Nephron (organoid): ENCODE results near the gene DHRSX.

Experiments used
- H3K27ac Mint-ChIP-seq, 3 experiments: 2 replicates each; pipeline ENCODE4 v1.8.0; 2020; ENCODE audit warnings: mixed read lengths in 3 of 3, mild to moderate bottlenecking in 2 of 3, moderate library complexity in 1 of 3
- H3K27me3 Mint-ChIP-seq: 2 replicates; pipeline ENCODE4 v1.8.0; 2021; ENCODE audit warnings: low read depth, mild to moderate bottlenecking, moderate library complexity, mixed read lengths
- H3K36me3 Mint-ChIP-seq: 2 replicates; pipeline ENCODE4 v1.8.0; 2020; ENCODE audit warnings: low read depth, mixed read lengths
- H3K4me1 Mint-ChIP-seq: 2 replicates; pipeline ENCODE4 v1.8.0; 2020; ENCODE audit warnings: mixed read lengths
- H3K4me3 Mint-ChIP-seq, 3 experiments: 2 replicates each; pipeline ENCODE4 v1.8.0; 2020; ENCODE audit warnings: mild to moderate bottlenecking in 3 of 3, mixed read lengths in 3 of 3, moderate library complexity in 2 of 3
- H3K9me3 Mint-ChIP-seq: 2 replicates; pipeline ENCODE4 v1.8.0; 2020; ENCODE audit warnings: mixed read lengths
- TF ChIP-seq, protein P1 (sequence below), 3 experiments: fragments of 200-600 bp; sonication (generic); IDR thresholded peaks; one replicate each; pipeline ENCODE4 v1.5.0; 2021; ENCODE audit warnings: antibody characterized with exemption in 3 of 3; ENCODE audit not compliant: unreplicated experiment in 3 of 3

DHRSX gene

DNA sequence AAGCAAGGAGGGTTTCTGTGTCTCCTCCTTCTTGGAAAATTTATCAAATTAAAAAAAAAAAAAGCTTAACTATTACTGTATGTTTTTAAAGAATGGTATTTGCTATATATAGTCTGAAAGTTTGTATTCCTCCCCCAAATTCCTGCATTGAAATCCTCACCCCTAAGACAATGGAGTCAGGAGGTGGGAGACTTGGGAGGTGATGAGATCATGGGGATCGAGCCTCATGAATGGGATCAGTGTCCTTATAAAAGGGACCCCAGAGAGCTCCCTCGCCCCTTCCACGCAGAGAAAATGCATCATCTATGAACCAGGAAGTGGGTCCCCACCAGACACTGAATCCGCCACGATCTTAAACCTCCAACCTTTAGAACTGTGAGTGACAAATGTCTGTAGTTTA is 50.1 kb downstream of the DHRSX start:
- Mint-ChIP-seq H3K4me3 (no peak overlapping the region), H3K27ac (peak overlapping the region in 1 of 3 experiments; percentile 46), H3K27me3 (no peaks in the 10 kb centered on the region), H3K9me3 (no peaks in the 10 kb centered on the region), H3K4me1 (peaks cover 18% of the 10 kb centered on the region), H3K36me3 (peaks cover 40% of the 10 kb centered on the region)
- TF ChIP-seq, protein P1, sequence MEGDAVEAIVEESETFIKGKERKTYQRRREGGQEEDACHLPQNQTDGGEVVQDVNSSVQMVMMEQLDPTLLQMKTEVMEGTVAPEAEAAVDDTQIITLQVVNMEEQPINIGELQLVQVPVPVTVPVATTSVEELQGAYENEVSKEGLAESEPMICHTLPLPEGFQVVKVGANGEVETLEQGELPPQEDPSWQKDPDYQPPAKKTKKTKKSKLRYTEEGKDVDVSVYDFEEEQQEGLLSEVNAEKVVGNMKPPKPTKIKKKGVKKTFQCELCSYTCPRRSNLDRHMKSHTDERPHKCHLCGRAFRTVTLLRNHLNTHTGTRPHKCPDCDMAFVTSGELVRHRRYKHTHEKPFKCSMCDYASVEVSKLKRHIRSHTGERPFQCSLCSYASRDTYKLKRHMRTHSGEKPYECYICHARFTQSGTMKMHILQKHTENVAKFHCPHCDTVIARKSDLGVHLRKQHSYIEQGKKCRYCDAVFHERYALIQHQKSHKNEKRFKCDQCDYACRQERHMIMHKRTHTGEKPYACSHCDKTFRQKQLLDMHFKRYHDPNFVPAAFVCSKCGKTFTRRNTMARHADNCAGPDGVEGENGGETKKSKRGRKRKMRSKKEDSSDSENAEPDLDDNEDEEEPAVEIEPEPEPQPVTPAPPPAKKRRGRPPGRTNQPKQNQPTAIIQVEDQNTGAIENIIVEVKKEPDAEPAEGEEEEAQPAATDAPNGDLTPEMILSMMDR (IDR thresholded peaks at IDR 0.05; ENCODE audit: unreplicated experiment in 3 of 3), result no peak

DNA sequence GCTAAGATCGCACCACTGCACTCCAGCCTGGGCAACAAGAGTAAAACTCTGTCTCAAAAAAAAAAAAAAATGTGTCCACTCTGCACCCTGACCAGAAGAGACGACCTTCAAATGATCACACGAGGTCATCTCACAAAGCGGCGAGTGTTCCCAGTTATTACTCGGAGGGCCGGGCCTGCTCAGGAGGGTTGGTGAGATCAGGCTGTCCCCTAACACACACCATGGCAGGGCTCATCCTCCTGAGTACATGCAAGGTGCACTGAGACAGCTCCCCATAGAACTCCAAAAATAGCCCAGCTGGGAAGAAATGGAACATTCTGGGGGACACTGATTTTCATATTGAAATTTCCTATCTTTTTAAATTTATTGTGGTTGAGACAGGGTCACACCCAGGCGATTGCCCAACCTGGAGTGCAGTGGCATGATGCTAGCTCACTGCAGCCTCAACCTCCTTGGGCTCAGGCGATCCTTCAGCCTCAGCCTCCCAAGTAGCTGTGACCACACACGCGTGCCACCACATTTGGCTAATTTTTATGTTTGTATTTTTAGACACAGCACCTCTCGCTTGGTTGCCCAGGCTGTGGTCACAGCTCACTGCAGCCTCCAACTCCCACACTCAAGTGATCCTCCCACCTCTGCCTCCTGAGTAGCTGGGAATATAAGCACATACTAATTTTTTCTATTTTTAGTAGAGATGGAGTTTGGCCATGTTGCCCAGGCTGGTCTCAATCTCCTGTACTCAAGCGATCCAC is 51.5 kb downstream of the DHRSX start:
- peaks cover 43% of the 10 kb centered on the region for H3K36me3 Mint-ChIP-seq
- TF ChIP-seq, protein P1 (IDR thresholded peaks at IDR 0.05; ENCODE audit: unreplicated experiment in 3 of 3), result no peak
- H3K27me3 Mint-ChIP-seq, result no peaks in the 10 kb centered on the region
- H3K4me1 Mint-ChIP-seq, result peaks cover 18% of the 10 kb centered on the region
- no peak overlapping the region for H3K4me3 Mint-ChIP-seq
- H3K27ac Mint-ChIP-seq, result peak overlapping the region in 1 of 3 experiments; percentile 46
- H3K9me3 Mint-ChIP-seq, result no peaks in the 10 kb centered on the region

DNA sequence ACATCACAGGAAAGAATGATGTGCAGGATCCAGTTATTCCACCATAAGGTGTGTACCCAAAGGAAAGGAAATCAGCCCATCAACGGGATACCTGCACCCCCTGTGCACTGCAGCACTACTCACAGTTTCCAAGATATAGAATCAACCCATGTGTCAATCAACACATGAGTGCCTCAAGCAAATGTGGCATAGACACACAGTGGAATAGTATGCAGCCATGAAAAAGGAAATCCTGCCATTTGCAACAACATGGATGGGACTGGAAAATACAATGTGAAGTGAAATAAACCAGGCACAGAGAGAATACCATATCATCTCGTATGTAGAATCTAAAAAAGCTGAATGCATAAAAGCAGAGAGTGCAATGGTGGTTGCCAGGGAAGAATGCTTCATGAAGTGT is 53.3 kb downstream of the DHRSX start:
- H3K4me1 Mint-ChIP-seq, result peaks cover 18% of the 10 kb centered on the region
- H3K27me3 Mint-ChIP-seq, result no peaks in the 10 kb centered on the region
- H3K4me3 Mint-ChIP-seq, result no peak overlapping the region
- H3K9me3 Mint-ChIP-seq, result no peaks in the 10 kb centered on the region
- TF ChIP-seq, protein P1 (IDR thresholded peaks at IDR 0.05; ENCODE audit: unreplicated experiment in 3 of 3), result no peak
- no peak overlapping the region for H3K27ac Mint-ChIP-seq
- peaks cover 46% of the 10 kb centered on the region for H3K36me3 Mint-ChIP-seq

DNA sequence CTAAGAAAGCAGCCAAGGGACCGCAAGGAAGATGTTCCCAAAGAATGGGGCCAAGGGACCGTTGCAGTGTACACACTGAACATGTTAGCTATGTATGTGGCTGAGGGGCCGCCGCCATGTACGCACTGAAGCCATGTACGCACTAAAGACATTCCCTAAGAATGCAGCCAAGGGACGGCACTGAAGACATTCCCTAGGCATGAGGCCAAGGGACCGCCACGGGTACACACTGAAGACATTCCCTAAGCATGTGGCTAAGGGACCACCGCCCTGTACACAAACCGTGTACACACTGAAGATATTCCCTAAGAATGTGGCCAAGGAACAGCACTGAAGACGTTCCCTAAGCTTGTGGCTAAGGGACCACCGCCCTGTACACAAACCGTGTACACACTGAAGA is 54.0 kb downstream of the DHRSX start:
- H3K4me3 Mint-ChIP-seq, result no peak overlapping the region
- H3K27ac Mint-ChIP-seq, result no peak overlapping the region
- no peaks in the 10 kb centered on the region for H3K27me3 Mint-ChIP-seq
- H3K4me1 Mint-ChIP-seq, result peaks cover 16% of the 10 kb centered on the region
- TF ChIP-seq, protein P1 (IDR thresholded peaks at IDR 0.05; ENCODE audit: unreplicated experiment in 3 of 3), result no peak
- no peaks in the 10 kb centered on the region for H3K9me3 Mint-ChIP-seq
- H3K36me3 Mint-ChIP-seq, result peaks cover 47% of the 10 kb centered on the region

DNA sequence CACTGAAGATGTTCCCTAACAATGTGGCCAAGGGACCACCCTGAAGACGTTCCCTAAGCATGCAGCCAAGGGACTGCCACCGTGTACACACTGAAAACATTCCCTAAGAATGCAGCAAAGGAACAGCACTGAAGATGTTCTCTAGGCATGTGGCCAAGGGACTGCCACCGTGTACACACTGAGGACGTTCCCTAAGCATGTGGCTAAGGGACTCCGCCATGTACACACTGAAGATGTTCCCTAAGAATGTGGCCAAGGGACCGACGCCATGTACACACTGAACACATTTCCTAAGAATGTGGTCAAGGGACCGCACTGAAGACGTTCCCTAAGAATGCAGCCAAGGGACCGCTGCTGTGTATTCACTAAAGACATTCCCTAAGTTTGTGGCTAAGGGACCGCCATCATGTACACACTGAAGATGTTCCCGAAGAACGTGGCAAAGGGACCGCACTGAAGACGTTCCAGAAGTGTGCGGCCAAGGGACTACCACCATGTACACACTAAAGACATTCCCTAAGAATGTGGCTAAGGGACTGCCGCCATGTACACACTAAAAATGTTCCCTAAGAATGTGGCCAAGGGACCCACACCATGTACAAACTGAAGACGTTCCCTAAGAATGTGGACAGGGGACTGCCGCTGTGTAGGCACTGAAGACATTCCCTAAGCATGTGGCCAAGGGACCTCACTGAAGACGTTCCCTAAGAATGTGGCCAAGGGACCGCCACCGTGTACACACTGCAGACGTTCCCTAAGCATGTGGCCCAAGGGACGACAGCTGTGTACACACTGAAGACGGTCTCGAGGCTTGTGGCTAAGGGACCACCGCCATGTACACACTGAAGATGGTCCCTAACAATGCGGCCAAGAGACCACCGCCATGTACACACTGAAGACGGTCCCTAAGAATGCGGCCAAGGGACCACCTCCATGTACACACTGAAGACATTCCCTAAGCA is 54.8 kb downstream of the DHRSX start:
- Mint-ChIP-seq H3K36me3 (peaks cover 51% of the 10 kb centered on the region), H3K9me3 (peaks cover 2% of the 10 kb centered on the region), H3K27ac (no peak overlapping the region), H3K4me3 (no peak overlapping the region), H3K4me1 (peaks cover 8% of the 10 kb centered on the region), H3K27me3 (no peaks in the 10 kb centered on the region)
- TF ChIP-seq, protein P1 (IDR thresholded peaks at IDR 0.05; ENCODE audit: unreplicated experiment in 3 of 3), result no peak
